Aorta (tissue), 5 donors: ENCODE results near the gene CDC23. TPM values are rescaled to one million over a fixed set of nuclear protein-coding genes. Genes with fewer than 3 reads are reported as not detected.
"Not testable (repeated sequence)": the region's sequence is repeated elsewhere in the genome, so short reads cannot be mapped to it uniquely, and the experiment has no call there.

Experiments
- ATAC-seq: fragments of 200-7000 bp; cut with Tn5 transposase; one replicate; pipeline ENCODE4 v1.9.1; 2022; ENCODE audit warnings: moderate library complexity; ENCODE audit not compliant: low FRiP score
- DNase-seq, 2 donors: peaks; one replicate each; pipeline ENCODE4 v3.0.0-alpha.2; 2020
- H3K27ac ChIP-seq, 2 donors: one replicate each; pipeline ENCODE4 v1.5.1; 2013; ENCODE audit warnings: low read length in 2 of 2, mild to moderate bottlenecking in 2 of 2, moderate library complexity in 2 of 2, control low read depth in 1 of 2, inconsistent platforms in 1 of 2, low read depth in 1 of 2
- H3K27me3 ChIP-seq, 2 donors: one replicate each; pipeline ENCODE4 v1.6.1; 2013; ENCODE audit warnings: control low read depth in 1 of 2, low read length in 1 of 2, mild to moderate bottlenecking in 1 of 2, moderate library complexity in 1 of 2; ENCODE audit not compliant: insufficient read depth in 2 of 2, control insufficient read depth in 1 of 2
- H3K36me3 ChIP-seq, 2 donors: one replicate each; pipeline ENCODE4 v1.6.1; 2013; ENCODE audit warnings: control low read depth in 1 of 2, low read length in 1 of 2, mild to moderate bottlenecking in 1 of 2; ENCODE audit not compliant: insufficient read depth in 2 of 2, control insufficient read depth in 1 of 2
- H3K4me1 ChIP-seq, 2 donors: one replicate each; pipeline ENCODE4 v1.6.1; 2013; ENCODE audit warnings: low read length in 2 of 2, control low read depth in 1 of 2, mild to moderate bottlenecking in 1 of 2, moderate library complexity in 1 of 2; ENCODE audit not compliant: insufficient read depth in 2 of 2, control insufficient read depth in 1 of 2
- H3K4me3 ChIP-seq, 2 donors: one replicate each; pipeline ENCODE4 v1.5.1; 2013; ENCODE audit warnings: low read length in 2 of 2, control low read depth in 1 of 2, mild to moderate bottlenecking in 1 of 2
- H3K9me3 ChIP-seq: one replicate; pipeline ENCODE4 v1.6.1; 2013; ENCODE audit warnings: mild to moderate bottlenecking, low read length; ENCODE audit not compliant: control insufficient read depth
- WGBS, 2 donors: extraction: QIAGEN DNeasy Blood & Tissue Kit; methylation state at CpG; one replicate each; pipeline ENCODE4 v1.1.7; 2013; 5-methylcytosine and 5-hydroxymethylcytosine counted together
- intact Hi-C, 2 donors: fragments of 100-400 bp; cut with DNase I; formaldehyde crosslinking; loops; one replicate each; pipeline versions ENCODE4 v1.14.2 to v1.15.0; 2022
- polyA plus RNA-seq, 2 donors: library from polyadenylated mRNA; stranded (reverse); fragments of 200-250 nt; gene quantifications; one replicate each; pipeline ENCODE4 v1.2.3, GENCODE V29; 2013
- total RNA-seq, 2 donors: library from RNA; stranded (reverse); fragmentation: NEBNext Ultra II Directional; extraction: Animal tissue kit (Norgen Biotek cat#: 25700); gene quantifications; one replicate each; pipeline ENCODE4 v1.2.1, GENCODE V29; 2021
- donor health status: healthy with polysubstance abuse.
- donor health status: Bipolar disorder and iron deficiency.
- donor health status: DM: no; HTN: no; CAD: no.
- donor health status: DM: no; HTN: no; CAD: no.
- donor health status: DM: yes; HTN: yes; CAD: no.

CDC23 gene
- total and polyA plus RNA-seq, 4 donors = 5.8 to 21.1 (median 16.7) TPM

DNA sequence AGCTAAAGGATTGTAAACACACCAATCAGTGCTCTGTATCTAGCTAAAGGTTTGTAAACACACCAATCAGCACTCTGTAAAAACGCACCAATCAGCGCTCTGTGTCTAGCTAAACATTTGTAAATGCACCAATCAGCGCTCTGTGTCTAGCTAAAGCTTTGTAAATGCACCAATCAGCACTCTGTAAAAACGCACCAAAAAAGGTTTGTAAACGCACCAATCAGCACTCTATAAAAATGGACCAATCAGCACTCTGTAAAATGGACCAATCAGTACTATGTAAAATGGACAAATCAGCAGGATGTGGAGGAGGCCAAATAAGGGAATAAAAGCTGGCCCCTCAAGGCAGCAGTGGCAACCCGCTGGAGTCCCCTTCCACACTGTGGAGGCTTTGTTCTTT lies 69.5 kb downstream of the CDC23 start:
- H3K27ac ChIP-seq, ATAC-seq, H3K4me1 ChIP-seq, DNase-seq, H3K9me3 ChIP-seq, H3K4me3 ChIP-seq, H3K27me3 ChIP-seq, H3K36me3 ChIP-seq, intact Hi-C loops: not testable (repeated sequence)
- WGBS, 2 donors = 87 to 92% methylated on average over 6 of the region's 6 CpGs

DNA sequence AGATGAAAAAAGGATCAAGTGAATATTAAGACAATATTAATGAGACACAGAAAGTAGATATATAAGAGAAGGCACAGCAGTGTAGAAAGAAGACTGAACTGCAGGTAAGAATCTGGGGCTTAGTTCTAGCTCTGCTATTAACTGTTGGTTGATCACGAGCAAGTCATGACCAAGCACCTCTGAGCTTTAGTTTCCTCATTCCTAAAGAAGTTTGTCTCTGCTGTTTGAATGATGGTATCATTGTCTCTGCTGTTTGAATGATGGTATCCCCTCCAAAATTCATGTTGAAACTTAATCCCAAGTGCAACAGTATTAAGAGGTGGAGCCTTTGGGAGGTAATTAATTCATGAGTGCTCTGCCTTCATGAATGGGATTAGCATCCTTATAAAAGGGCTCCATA lies 71.4 kb downstream of the CDC23 start:
- DNase-seq (no peak), ATAC-seq (no peak)
- WGBS, 2 donors = 59 to 69% methylated on average over 1 of the region's 1 CpG
- no peak overlapping the region for H3K4me3 ChIP-seq
- no peaks in the 10 kb centered on the region for H3K9me3 ChIP-seq
- H3K27ac ChIP-seq = no peak overlapping the region
- H3K4me1 ChIP-seq = no peaks in the 10 kb centered on the region
- no peaks in the 10 kb centered on the region for H3K27me3 ChIP-seq
- intact Hi-C loops = no loop called here
- no peaks in the 10 kb centered on the region for H3K36me3 ChIP-seq

GRCh38 chr5:138140268-138140667 lies 72.9 kb downstream of the CDC23 start:
- Histone ChIP-seq H3K9me3 (no peaks in the 10 kb centered on the region), H3K36me3 (no peaks in the 10 kb centered on the region), H3K4me1 (no peaks in the 10 kb centered on the region), H3K27me3 (no peaks in the 10 kb centered on the region), H3K4me3 (no peak overlapping the region), H3K27ac (no peak overlapping the region)
- 60 to 65% methylated on average over 4 of the region's 4 CpGs for WGBS, 2 donors
- ATAC-seq = no peak
- no peak for DNase-seq
- intact Hi-C loops = no loop called here

DNA sequence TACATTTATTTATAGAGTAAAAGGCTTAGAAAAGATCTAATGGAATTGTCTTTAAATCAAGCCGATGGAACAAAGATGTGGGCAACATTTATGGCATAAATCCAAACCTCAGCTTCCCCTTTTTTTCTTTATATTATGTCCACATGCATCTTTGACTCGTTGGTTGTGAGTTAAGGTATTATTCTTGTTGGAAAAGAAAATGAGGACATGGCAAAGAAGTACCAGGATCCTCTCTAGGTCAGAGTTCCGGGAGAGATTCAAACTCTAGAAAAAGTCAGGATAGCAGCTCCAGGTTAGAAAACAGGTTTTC lies 73.4 kb downstream of the CDC23 start:
- Histone ChIP-seq H3K36me3 (no peaks in the 10 kb centered on the region), H3K4me3 (no peak overlapping the region), H3K4me1 (no peaks in the 10 kb centered on the region), H3K9me3 (no peaks in the 10 kb centered on the region), H3K27me3 (no peaks in the 10 kb centered on the region), H3K27ac (no peak overlapping the region)
- no peak for ATAC-seq
- WGBS, 2 donors = 62% methylated on average over 3 of the region's 3 CpGs
- DNase-seq = no peak
- intact Hi-C loops = loop anchor here in 1 of 2 donors (10.0 kb wide), 2 partner anchors 365 to 485 kb away; no protein-coding TSS in a partner anchor

- no peaks in the 10 kb centered on the region for H3K4me1 ChIP-seq
- H3K9me3 ChIP-seq = no peaks in the 10 kb centered on the region
- H3K27ac ChIP-seq = no peak within 1 kb of the TSS
- DNase-seq (peak; percentile 68 to 83), ATAC-seq (peak; percentile 74)
- 4 to 6% methylated on average over 31 of the region's 31 CpGs for WGBS, 2 donors
- intact Hi-C loops = loop anchor here in 1 of 2 donors (10.0 kb wide), 2 partner anchors 364 to 484 kb away; no protein-coding TSS in a partner anchor
- H3K4me3 ChIP-seq = peak within 1 kb of the TSS in 1 of 2 donors; percentile 47
- H3K36me3 ChIP-seq = no peaks in the 10 kb centered on the region
- H3K27me3 ChIP-seq = no peaks in the 10 kb centered on the region
Measured at GRCh38 chr5:138138949-138139780, 74.0 kb downstream of the CDC23 start, which contains the start of gene NME5. Gene NME5 (minus strand): TSS chr5:138139428. CDS start chr5:138138780, 648 bp downstream.

Other genes starting within 250 kb of the CDC23 start
- gene FAM13B, start 180.2 kb downstream of the CDC23 start, total RNA-seq = 10 to 100 TPM; 66.5 to 69.0 TPM
- 10 to 100 TPM; 26.0 to 29.6 TPM for gene FAM13B, start 180.2 kb downstream of the CDC23 start, polyA plus RNA-seq
- gene WNT8A, start 129.3 kb downstream of the CDC23 start, total RNA-seq = not detected
- gene WNT8A, start 129.3 kb downstream of the CDC23 start, polyA plus RNA-seq = not detected
- 1 to 10 TPM in 1 of 2 donors, under 1 TPM in 1; 0.58 to 2.1 TPM for gene NME5, start 73.9 kb downstream of the CDC23 start, total RNA-seq
- gene NME5, start 73.9 kb downstream of the CDC23 start, polyA plus RNA-seq = 1 to 10 TPM in 1 of 2 donors, not detected in 1; 2.6 TPM
- gene BRD8, start 34.7 kb downstream of the CDC23 start, total RNA-seq = 10 to 100 TPM; 36.0 to 60.6 TPM
- 10 to 100 TPM; 21.2 to 62.6 TPM for gene BRD8, start 34.7 kb downstream of the CDC23 start, polyA plus RNA-seq
- 1 to 10 TPM in 1 of 2 donors, under 1 TPM in 1; 0.26 to 1.9 TPM for gene KIF20A, start 34.2 kb downstream of the CDC23 start, total RNA-seq
- gene KIF20A, start 34.2 kb downstream of the CDC23 start, polyA plus RNA-seq = 1 to 10 TPM in 1 of 2 donors, under 1 TPM in 1; 0.10 to 1.4 TPM
- gene GFRA3, start 61.3 kb upstream of the CDC23 start, total RNA-seq = 1 to 10 TPM in 1 of 2 donors, under 1 TPM in 1; 0.55 to 3.2 TPM
- gene GFRA3, start 61.3 kb upstream of the CDC23 start, polyA plus RNA-seq = not detected
- not detected for gene CDC25C, start 118.5 kb upstream of the CDC23 start, total RNA-seq
- gene CDC25C, start 118.5 kb upstream of the CDC23 start, polyA plus RNA-seq = under 1 TPM in 1 of 2 donors, not detected in 1; 0.38 TPM
- gene FAM53C, start 124.9 kb upstream of the CDC23 start, total RNA-seq = 10 to 100 TPM; 25.8 to 26.7 TPM
- 10 to 100 TPM in 1 of 2 donors, 1 to 10 TPM in 1; 9.9 to 14.7 TPM for gene FAM53C, start 124.9 kb upstream of the CDC23 start, polyA plus RNA-seq
- 10 to 100 TPM; 55.9 to 66.0 TPM for gene KDM3B, start 139.4 kb upstream of the CDC23 start, total RNA-seq
- gene KDM3B, start 139.4 kb upstream of the CDC23 start, polyA plus RNA-seq = 10 to 100 TPM; 17.4 to 27.2 TPM
- gene REEP2, start 225.7 kb upstream of the CDC23 start, total RNA-seq = 10 to 100 TPM in 1 of 2 donors, 1 to 10 TPM in 1; 6.6 to 19.2 TPM
- 10 to 100 TPM in 1 of 2 donors, 1 to 10 TPM in 1; 6.4 to 21.9 TPM for gene REEP2, start 225.7 kb upstream of the CDC23 start, polyA plus RNA-seq